IMR-90 (cell line): Measurements from ENCODE around the gene TBX3. TPM values are rescaled to one million over a fixed set of nuclear protein-coding genes. Genes with fewer than 3 reads are reported as not detected.

ENCODE experiments used
- ATAC-seq: fragments of 200-7000 bp; cut with Tn5 transposase; 2 replicates; pipeline ENCODE4 v1.9.1; 2020; ENCODE audit warnings: low read depth, mild to moderate bottlenecking, moderate library complexity
- BruUV-seq: library from RNA; stranded (reverse); fragments of 400-500 nt; replicated peaks from 2 replicates; lab custom pipeline; 2021; lab: Mats Ljungman, UMichigan
- CTCF ChIA-PET: fragments of 300-600 bp; formaldehyde crosslinking; extraction: SDS; loops from one replicate; lab custom pipeline; 2021; ENCODE audit warnings: antibody characterized with exemption; lab: Yijun Ruan, JAX
- POLR2A ChIA-PET: fragments of 300-600 bp; sonication (Branson Sonifier 250); formaldehyde crosslinking; loops from one replicate; lab custom pipeline; 2022; ENCODE audit warnings: antibody characterized with exemption; ENCODE audit not compliant: unreplicated experiment; lab: Charles Lee
- DNase-seq: peaks from one replicate; pipeline ENCODE4 v3.0.0; 2013
- H2AFZ ChIP-seq: replicated peaks from 2 replicates; pipeline ENCODE3; 2013; ENCODE audit warnings: low read length, mild to moderate bottlenecking; ENCODE audit not compliant: poor library complexity
- H2AK5ac ChIP-seq: 2 replicates; pipeline ENCODE4 v1.6.1; 2013; ENCODE audit warnings: low read depth, low read length, inconsistent platforms
- H2AK9ac ChIP-seq: replicated peaks from 2 replicates; pipeline ENCODE3; 2013; ENCODE audit warnings: mild to moderate bottlenecking, low read depth, low read length, moderate library complexity; ENCODE audit not compliant: poor library complexity
- H2BK120ac ChIP-seq: 2 replicates; pipeline ENCODE4 v1.6.1; 2013; ENCODE audit warnings: low read depth, low read length, inconsistent platforms
- H2BK15ac ChIP-seq: 3 replicates; pipeline ENCODE4 v1.6.1; 2013; ENCODE audit warnings: low read depth, low read length, inconsistent platforms
- H2BK20ac ChIP-seq: 2 replicates; pipeline ENCODE4 v1.6.1; 2013; ENCODE audit warnings: low read depth, mild to moderate bottlenecking, inconsistent platforms, low read length, moderate library complexity
- H2BK5ac ChIP-seq: 2 replicates; pipeline ENCODE4 v1.6.1; 2013; ENCODE audit warnings: mild to moderate bottlenecking, low read depth, low read length, inconsistent platforms; ENCODE audit not compliant: poor library complexity, severe bottlenecking
- H3K14ac ChIP-seq: replicated peaks from 2 replicates; pipeline ENCODE4 v1.6.1; 2013; ENCODE audit warnings: low read depth, low read length, inconsistent platforms
- H3K18ac ChIP-seq: 2 replicates; pipeline ENCODE4 v1.6.1; 2013; ENCODE audit warnings: low read depth, low read length, control low read depth
- H3K23ac ChIP-seq: 2 replicates; pipeline ENCODE4 v1.6.1; 2013; ENCODE audit warnings: low read depth, low read length, inconsistent platforms
- H3K27ac ChIP-seq: 2 replicates; pipeline ENCODE4 v1.5.1; 2013; ENCODE audit warnings: mild to moderate bottlenecking, control low read depth, low read length; ENCODE audit not compliant: insufficient read depth
- H3K27me3 ChIP-seq: 2 replicates; pipeline ENCODE4 v1.6.1; 2013; ENCODE audit warnings: low read length; ENCODE audit not compliant: control insufficient read depth, insufficient read depth
- H3K36me3 ChIP-seq: 2 replicates; pipeline ENCODE4 v1.6.1; 2013; ENCODE audit warnings: low read length, mixed read lengths; ENCODE audit not compliant: control insufficient read depth, insufficient read depth
- H3K4ac ChIP-seq: 2 replicates; pipeline ENCODE4 v1.6.1; 2013; ENCODE audit warnings: low read depth, low read length, inconsistent platforms
- H3K4me1 ChIP-seq: 2 replicates; pipeline ENCODE4 v1.6.1; 2013; ENCODE audit warnings: low read length, mixed read lengths; ENCODE audit not compliant: control insufficient read depth, insufficient read depth
- H3K4me2 ChIP-seq: 2 replicates; pipeline ENCODE4 v1.6.1; 2013; ENCODE audit warnings: low read depth, mild to moderate bottlenecking, control low read depth, low read length, moderate library complexity
- H3K4me3 ChIP-seq: 2 replicates; pipeline ENCODE4 v1.5.1; 2013; ENCODE audit warnings: low read depth, mild to moderate bottlenecking, control low read depth, low read length, moderate library complexity; ENCODE audit not compliant: insufficient read depth
- H3K56ac ChIP-seq: 2 replicates; pipeline ENCODE4 v1.6.1; 2013; ENCODE audit warnings: low read length, inconsistent platforms; ENCODE audit not compliant: insufficient read depth; ENCODE audit errors: extremely low read depth
- H3K79me1 ChIP-seq, 2 experiments: 2 replicates each; pipeline ENCODE4 v1.6.1; 2013; ENCODE audit warnings: low read length in 2 of 2, inconsistent platforms in 1 of 2, low read depth in 1 of 2
- H3K9ac ChIP-seq: 2 replicates; pipeline ENCODE4 v1.6.1; 2013; ENCODE audit warnings: low read depth, low read length, control low read depth
- H3K9me1 ChIP-seq: 2 replicates; pipeline ENCODE4 v1.6.1; 2013; ENCODE audit warnings: low read length, inconsistent platforms; ENCODE audit not compliant: insufficient read depth
- H3K9me3 ChIP-seq: 2 replicates; pipeline ENCODE4 v1.6.1; 2013; ENCODE audit warnings: low read length; ENCODE audit not compliant: control insufficient read depth, insufficient read depth
- H4K20me1 ChIP-seq: 2 replicates; pipeline ENCODE4 v1.6.1; 2013; ENCODE audit warnings: low read length, inconsistent platforms; ENCODE audit not compliant: insufficient read depth
- H4K5ac ChIP-seq: 2 replicates; pipeline ENCODE4 v1.6.1; 2013; ENCODE audit warnings: mild to moderate bottlenecking, low read depth, low read length, control low read depth
- H4K8ac ChIP-seq, 2 experiments: 2 replicates each; pipeline ENCODE4 v1.6.1; 2013; ENCODE audit warnings: low read depth in 2 of 2, low read length in 2 of 2, control low read depth in 1 of 2, inconsistent platforms in 1 of 2
- H4K91ac ChIP-seq: 2 replicates; pipeline ENCODE4 v1.6.1; 2013; ENCODE audit warnings: low read depth, low read length, inconsistent platforms; ENCODE audit not compliant: insufficient read depth
- BHLHE40 ChIP-seq: fragments of 150-350 bp; IDR thresholded peaks from 2 replicates; pipeline ENCODE4 v1.6.1; 2016; ENCODE audit warnings: mild to moderate bottlenecking, low read depth, low read length
- CEBPB ChIP-seq: IDR thresholded peaks from 2 replicates; pipeline ENCODE4 v1.6.1; 2012; ENCODE audit warnings: low read depth, low read length, improper control_type of control experiment
- CHD1 ChIP-seq: IDR thresholded peaks from 2 replicates; pipeline ENCODE4 v1.6.1; 2012; ENCODE audit warnings: low read depth, low read length, improper control_type of control experiment
- CTCF ChIP-seq: conservative IDR thresholded peaks from 2 replicates; pipeline ENCODE4 v1.5.1; 2012; ENCODE audit warnings: mild to moderate bottlenecking, low read depth, low read length, improper control_type of control experiment
- MAFK ChIP-seq: IDR thresholded peaks from 2 replicates; pipeline ENCODE4 v1.6.1; 2012; ENCODE audit warnings: low read depth, low read length, improper control_type of control experiment
- MXI1 ChIP-seq: IDR thresholded peaks from 2 replicates; pipeline ENCODE4 v1.6.1; 2012; ENCODE audit warnings: low read depth, mild to moderate bottlenecking, low read length, moderate library complexity, borderline replicate concordance
- NFE2L2 ChIP-seq: fragments of 150-350 bp; IDR thresholded peaks from 2 replicates; pipeline ENCODE4 v1.6.1; 2016; ENCODE audit warnings: low read depth, mild to moderate bottlenecking, low read length
- POLR2A ChIP-seq: IDR thresholded peaks from 2 replicates; pipeline ENCODE4 v1.6.1; 2012; ENCODE audit warnings: mild to moderate bottlenecking, low read depth, low read length
- WGBS, 2 experiments: methylation state at CpG; one replicate each; pipeline versions ENCODE4 v1.1.5 to v1.1.7; 2013; ENCODE audit warnings: missing lambda C conversion rate in 2 of 2; ENCODE audit not compliant: insufficient read length in 1 of 2; ENCODE audit errors: extremely low coverage in 2 of 2; 5-methylcytosine and 5-hydroxymethylcytosine counted together
- dilution Hi-C: fragments of 300-500 bp; cut with HindIII; formaldehyde crosslinking; loops from one replicate; pipeline ENCODE4 v1.14.3; 2018; ENCODE audit warnings: low sequenced_read_pairs; ENCODE audit not compliant: unreplicated experiment
- in situ Hi-C: fragments of 300-500 bp; cut with MboI; formaldehyde crosslinking; loops from 3 replicates; pipeline ENCODE4 v1.14.3; 2019; ENCODE audit warnings: low sequenced_read_pairs, inconsistent platforms, mixed read lengths
- intact Hi-C: fragments of 100-400 bp; cut with micrococcal nuclease; formaldehyde crosslinking; loops from 2 replicates; pipeline ENCODE4 v1.10.0; 2022
- polyA plus RNA-seq, 3 experiments: library from polyadenylated mRNA; depleted of rRNA; stranded (reverse); fragments of >200 nt; gene quantifications; 2 replicates each; pipeline ENCODE4 v1.2.3, GENCODE V29; 2012; ENCODE audit warnings: low replicate concordance in 1 of 3
- total RNA-seq: library from RNA; depleted of rRNA; stranded (reverse); fragments of >200 nt; gene quantifications from 2 replicates; pipeline ENCODE4 v1.2.3, GENCODE V29; 2012

The TBX3 gene
- total and polyA plus RNA-seq, 2 of the 4 experiments (the other 2 are of a cell fraction): 15.8 to 44.9 TPM

GRCh38 chr12:114721266-114721665, 37.3 kb upstream of the TBX3 start:
- no peak for ATAC-seq
- Histone ChIP-seq H3K4me2 (no peak overlapping the region), H3K79me1 (no peaks in the 10 kb centered on the region), H3K27ac (no peak overlapping the region), H3K36me3 (no peaks in the 10 kb centered on the region), H4K91ac (no peak overlapping the region), H3K9me1 (no peaks in the 10 kb centered on the region), H3K14ac (no peak overlapping the region), H2AK9ac (no peak overlapping the region), H2AK5ac (no peak overlapping the region), H3K4me3 (no peak overlapping the region), H3K23ac (no peak overlapping the region), H2BK5ac (no peak overlapping the region), H4K20me1 (no peaks in the 10 kb centered on the region), H2AFZ (no peak overlapping the region), H2BK20ac (no peak overlapping the region), H4K5ac (no peak overlapping the region), H3K9me3 (no peaks in the 10 kb centered on the region), H3K56ac (no peak overlapping the region), H3K4ac (no peak overlapping the region), H2BK15ac (no peak overlapping the region), H3K27me3 (peaks cover 3% of the 10 kb centered on the region), H3K18ac (no peak overlapping the region), H2BK120ac (no peak overlapping the region), H4K8ac (no peak overlapping the region), H3K4me1 (no peaks in the 10 kb centered on the region), H3K9ac (no peak overlapping the region)
- in situ Hi-C loops (no loop called here), intact Hi-C loops (no loop called here), dilution Hi-C loops (no loop called here)
- TF ChIP-seq MXI1: no peak
- no peak for TF ChIP-seq BHLHE40
- no peak for TF ChIP-seq CEBPB
- TF ChIP-seq CTCF: no peak
- TF ChIP-seq CHD1: no peak
- TF ChIP-seq NFE2L2: no peak
- TF ChIP-seq POLR2A: no peak
- no peak for TF ChIP-seq MAFK
- ChIA-PET CTCF (no interaction called here), POLR2A (no interaction called here)
- no TSS peak for BruUV-seq
- DNase-seq: no peak
- no CpG with 5 or more reads among the region's 7 CpGs for WGBS, 2 experiments
